ENCODE measurements around the gene COX7B2.

GRCh38 chr4:46956451-46956850 lies 47.4 kb upstream of the COX7B2 start:
- no peak for TF ChIP-seq CTCF (IDR thresholded peaks at IDR 0.05; ENCODE audit: insufficient read depth, low read length, poor library complexity, severe bottlenecking)
- TF ChIP-seq EZH2phosphoT487 (conservative IDR thresholded peaks at IDR 0.05; ENCODE audit: low read length): no peak

Measured in SU-DHL-6 (cell line).